ENCODE data around the gene PRRX2. TPM values are rescaled to one million over a fixed set of nuclear protein-coding genes. Genes with fewer than 3 reads are reported as not detected.

The PRRX2 gene
- total RNA-seq, 1 donor from 2014 or later, result 20.8 TPM

- H3K36me3 Mint-ChIP-seq, result no peaks in the 10 kb centered on the region
- peaks cover 36% of the 10 kb centered on the region for H3K4me1 Mint-ChIP-seq (ENCODE audit: unreplicated experiment)
- no peak for DNase-seq (ENCODE audit: extremely low spot score, unreplicated experiment)
- peaks cover 4% of the 10 kb centered on the region for H3K27me3 Mint-ChIP-seq
- no peak overlapping the region for H3K27ac Mint-ChIP-seq
- no peak overlapping the region for H3K4me3 Mint-ChIP-seq
- H3K9me3 Mint-ChIP-seq, result no peaks in the 10 kb centered on the region
- TF ChIP-seq, protein P1, sequence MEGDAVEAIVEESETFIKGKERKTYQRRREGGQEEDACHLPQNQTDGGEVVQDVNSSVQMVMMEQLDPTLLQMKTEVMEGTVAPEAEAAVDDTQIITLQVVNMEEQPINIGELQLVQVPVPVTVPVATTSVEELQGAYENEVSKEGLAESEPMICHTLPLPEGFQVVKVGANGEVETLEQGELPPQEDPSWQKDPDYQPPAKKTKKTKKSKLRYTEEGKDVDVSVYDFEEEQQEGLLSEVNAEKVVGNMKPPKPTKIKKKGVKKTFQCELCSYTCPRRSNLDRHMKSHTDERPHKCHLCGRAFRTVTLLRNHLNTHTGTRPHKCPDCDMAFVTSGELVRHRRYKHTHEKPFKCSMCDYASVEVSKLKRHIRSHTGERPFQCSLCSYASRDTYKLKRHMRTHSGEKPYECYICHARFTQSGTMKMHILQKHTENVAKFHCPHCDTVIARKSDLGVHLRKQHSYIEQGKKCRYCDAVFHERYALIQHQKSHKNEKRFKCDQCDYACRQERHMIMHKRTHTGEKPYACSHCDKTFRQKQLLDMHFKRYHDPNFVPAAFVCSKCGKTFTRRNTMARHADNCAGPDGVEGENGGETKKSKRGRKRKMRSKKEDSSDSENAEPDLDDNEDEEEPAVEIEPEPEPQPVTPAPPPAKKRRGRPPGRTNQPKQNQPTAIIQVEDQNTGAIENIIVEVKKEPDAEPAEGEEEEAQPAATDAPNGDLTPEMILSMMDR (conservative IDR thresholded peaks at IDR 0.05), result no peak
Measured at GRCh38 chr9:129714511-129715061, 49.1 kb downstream of the PRRX2 start.

GRCh38 chr9:129716091-129716490, 50.6 kb downstream of the PRRX2 start:
- no peaks in the 10 kb centered on the region for H3K9me3 Mint-ChIP-seq
- peaks cover 27% of the 10 kb centered on the region for H3K4me1 Mint-ChIP-seq (ENCODE audit: unreplicated experiment)
- TF ChIP-seq, protein P1 (conservative IDR thresholded peaks at IDR 0.05), result no peak
- no peaks in the 10 kb centered on the region for H3K36me3 Mint-ChIP-seq
- H3K27me3 Mint-ChIP-seq, result peaks cover 7% of the 10 kb centered on the region
- no peak for DNase-seq (ENCODE audit: extremely low spot score, unreplicated experiment)
- no peak overlapping the region for H3K4me3 Mint-ChIP-seq
- no peak overlapping the region for H3K27ac Mint-ChIP-seq

GRCh38 chr9:129717991-129718390, 52.5 kb downstream of the PRRX2 start:
- H3K4me3 Mint-ChIP-seq, result no peak overlapping the region
- no peak for DNase-seq (ENCODE audit: extremely low spot score, unreplicated experiment)
- peaks cover 13% of the 10 kb centered on the region for H3K4me1 Mint-ChIP-seq (ENCODE audit: unreplicated experiment)
- TF ChIP-seq, protein P1 (conservative IDR thresholded peaks at IDR 0.05), result no peak
- no peaks in the 10 kb centered on the region for H3K9me3 Mint-ChIP-seq
- H3K27ac Mint-ChIP-seq, result no peak overlapping the region
- peaks cover 7% of the 10 kb centered on the region for H3K27me3 Mint-ChIP-seq
- H3K36me3 Mint-ChIP-seq, result no peaks in the 10 kb centered on the region

DNA sequence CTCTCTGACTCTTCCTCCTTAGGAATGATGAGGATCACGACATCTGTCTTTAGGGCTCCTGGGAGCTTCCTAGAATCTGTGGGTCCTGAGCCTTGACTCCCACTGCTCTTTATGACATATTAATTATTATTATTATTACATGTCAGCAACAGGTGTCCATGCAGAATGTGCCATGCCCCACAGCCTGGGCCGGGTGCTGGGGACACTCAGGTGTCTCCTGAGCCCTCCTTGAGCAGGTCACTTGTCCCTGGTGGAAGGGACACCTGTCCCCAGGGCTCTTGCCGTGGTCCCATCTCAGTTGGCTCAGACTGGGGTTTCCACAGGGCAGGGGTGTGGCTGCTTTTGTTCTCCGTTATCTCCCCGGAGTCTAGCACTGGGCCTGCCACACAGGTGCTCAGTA, 53.2 kb downstream of the PRRX2 start:
- TF ChIP-seq, protein P1 (conservative IDR thresholded peaks at IDR 0.05), result no peak
- DNase-seq (ENCODE audit: extremely low spot score, unreplicated experiment), result no peak
- H3K4me3 Mint-ChIP-seq, result no peak overlapping the region
- H3K27ac Mint-ChIP-seq, result no peak overlapping the region
- peaks cover 11% of the 10 kb centered on the region for H3K4me1 Mint-ChIP-seq (ENCODE audit: unreplicated experiment)
- H3K27me3 Mint-ChIP-seq, result peaks cover 7% of the 10 kb centered on the region
- no peaks in the 10 kb centered on the region for H3K36me3 Mint-ChIP-seq
- no peaks in the 10 kb centered on the region for H3K9me3 Mint-ChIP-seq

- H3K4me3 Mint-ChIP-seq, result no peak overlapping the region
- peaks cover 7% of the 10 kb centered on the region for H3K27me3 Mint-ChIP-seq
- H3K4me1 Mint-ChIP-seq (ENCODE audit: unreplicated experiment), result peaks cover 11% of the 10 kb centered on the region
- H3K36me3 Mint-ChIP-seq, result no peaks in the 10 kb centered on the region
- no peak for DNase-seq (ENCODE audit: extremely low spot score, unreplicated experiment)
- TF ChIP-seq, protein P1 (conservative IDR thresholded peaks at IDR 0.05), result no peak
- H3K27ac Mint-ChIP-seq, result no peak overlapping the region
- no peaks in the 10 kb centered on the region for H3K9me3 Mint-ChIP-seq
Measured at GRCh38 chr9:129719135-129719534, 53.7 kb downstream of the PRRX2 start.

Measured in type B pancreatic cell (in vitro differentiated cells).